Endothelial cell of umbilical vein (primary cell): Measurements from ENCODE around the gene UBTD1. TPM values are rescaled to one million over a fixed set of nuclear protein-coding genes. Genes with fewer than 3 reads are reported as not detected.
A peak's percentile ranks its signal among the peaks of the same experiment; 100 is the strongest.

Experiments used
- BruUV-seq: library from RNA; stranded (reverse); fragments of 400-500 nt; replicated peaks from 2 replicates; lab custom pipeline; 2021; lab: Mats Ljungman, UMichigan
- CTCF ChIA-PET: fragments of 300-600, 350-600 bp; sonication (Branson Sonifier 250); formaldehyde crosslinking; loops from one replicate; lab custom pipeline; 2021; ENCODE audit warnings: antibody characterized with exemption, inconsistent platforms; lab: Charles Lee
- POLR2A ChIA-PET: fragments of 300-600, 350-600 bp; sonication (Branson Sonifier 250); formaldehyde crosslinking; loops from one replicate; lab custom pipeline; 2021; ENCODE audit warnings: antibody characterized with exemption, inconsistent platforms; lab: Charles Lee
- DNase-seq: peaks from one replicate; pipeline ENCODE4 v3.0.0-alpha.2; 2011; ENCODE audit warnings: low read depth, low spot score
- FAIRE-seq: peaks from 2 replicates; lab custom pipeline; 2011; peaks lifted over from hg19 to GRCh38; lab: Jason Lieb, UNC
- H2AFZ ChIP-seq: 2 replicates; pipeline ENCODE4 v1.6.0; 2012; ENCODE audit warnings: low read depth, low read length, control low read depth, inconsistent platforms
- H3K27ac ChIP-seq: 2 replicates; pipeline ENCODE4 v1.5.1; 2011; ENCODE audit warnings: low read depth, mild to moderate bottlenecking, control low read depth, low read length, moderate library complexity; ENCODE audit not compliant: insufficient read depth
- H3K27me3 ChIP-seq, 2 experiments: 2 replicates each; pipeline versions ENCODE4 v1.6.0 to v1.6.1; 2011; ENCODE audit warnings: low read length in 2 of 2, mixed read lengths in 1 of 2; ENCODE audit not compliant: control insufficient read depth in 2 of 2, insufficient read depth in 2 of 2
- H3K36me3 ChIP-seq, 2 experiments: 2 replicates in 1 of 2; 3 replicates in 1 of 2; pipeline ENCODE4 v1.5.1; 2011; ENCODE audit warnings: low read length in 2 of 2, mild to moderate bottlenecking in 1 of 2, moderate library complexity in 1 of 2; ENCODE audit not compliant: control insufficient read depth in 2 of 2, insufficient read depth in 2 of 2; ENCODE audit errors: extremely low read depth in 1 of 2
- H3K4me1 ChIP-seq: 3 replicates; pipeline ENCODE4 v1.5.1; 2011; ENCODE audit warnings: mild to moderate bottlenecking, low read length; ENCODE audit not compliant: control insufficient read depth, insufficient read depth; ENCODE audit errors: extremely low read depth
- H3K4me2 ChIP-seq: 2 replicates; pipeline ENCODE4 v1.6.1; 2011; ENCODE audit warnings: low read length, control low read depth, mixed read lengths; ENCODE audit not compliant: insufficient read depth
- H3K4me3 ChIP-seq, 3 experiments: fragments of 200-600 bp in 1 of 3; sonication (generic), shearing (Covaris generic) in 1 of 3; replicated peaks in 1 of 3; 2 replicates each; pipeline ENCODE4 v1.5.1; 2011 to 2016; ENCODE audit warnings: control low read depth in 3 of 3, low read length in 3 of 3, mild to moderate bottlenecking in 2 of 3, inconsistent platforms in 1 of 3, low read depth in 1 of 3, moderate library complexity in 1 of 3; ENCODE audit not compliant: insufficient read depth in 1 of 3
- H3K79me2 ChIP-seq: 2 replicates; pipeline ENCODE4 v1.6.0; 2012; ENCODE audit warnings: low read length, inconsistent platforms; ENCODE audit not compliant: control insufficient read depth, insufficient read depth
- H3K9ac ChIP-seq: replicated peaks from 2 replicates; pipeline ENCODE3; 2011; ENCODE audit warnings: low read length, control low read depth; ENCODE audit not compliant: insufficient read depth; ENCODE audit errors: extremely low read depth
- H3K9me1 ChIP-seq: replicated peaks from 3 replicates; pipeline ENCODE4 v1.6.0; 2011; ENCODE audit warnings: mild to moderate bottlenecking, low read length; ENCODE audit not compliant: control insufficient read depth, insufficient read depth; ENCODE audit errors: extremely low read depth
- H3K9me3 ChIP-seq: replicated peaks from 2 replicates; pipeline ENCODE4 v1.5.1; 2012; ENCODE audit warnings: low read length, inconsistent platforms; ENCODE audit not compliant: control insufficient read depth, insufficient read depth
- H4K20me1 ChIP-seq: replicated peaks from 2 replicates; pipeline ENCODE3; 2011; ENCODE audit warnings: mild to moderate bottlenecking, low read length; ENCODE audit not compliant: control insufficient read depth, insufficient read depth; ENCODE audit errors: extremely low read depth
- CTCF ChIP-seq, 2 donors: IDR thresholded peaks; 1 replicate in 1 of 2; 2 replicates in 1 of 2; pipeline ENCODE4 v1.5.1; 2011; ENCODE audit warnings: low read length in 2 of 2, mild to moderate bottlenecking in 2 of 2, moderate library complexity in 2 of 2, control low read depth in 1 of 2, inconsistent platforms in 1 of 2, low read depth in 1 of 2; ENCODE audit not compliant: insufficient read depth in 1 of 2; ENCODE audit errors: extremely low read depth in 1 of 2
- EZH2 ChIP-seq: IDR thresholded peaks from 2 replicates; pipeline ENCODE4 v1.6.1; 2012; ENCODE audit warnings: borderline replicate concordance, low read depth, mild to moderate bottlenecking, moderate library complexity, low read length, inconsistent platforms; ENCODE audit not compliant: severe bottlenecking
- FOS ChIP-seq: IDR thresholded peaks from 2 replicates; pipeline ENCODE4 v1.6.1; 2011; ENCODE audit warnings: mild to moderate bottlenecking, low read length, moderate library complexity, borderline replicate concordance; ENCODE audit not compliant: insufficient read depth
- GATA2 ChIP-seq: IDR thresholded peaks from 2 replicates; pipeline ENCODE4 v1.7.0; 2011; ENCODE audit warnings: low read depth, mild to moderate bottlenecking, moderate library complexity, mixed read lengths, low read length; ENCODE audit not compliant: insufficient read length, insufficient read depth
- JUN ChIP-seq: IDR thresholded peaks from 2 replicates; pipeline ENCODE4 v1.6.1; 2011; ENCODE audit warnings: borderline replicate concordance, low read depth; ENCODE audit not compliant: insufficient read length, insufficient read depth
- MAX ChIP-seq: IDR thresholded peaks from 2 replicates; pipeline ENCODE4 v1.6.1; 2011; ENCODE audit not compliant: insufficient read depth, insufficient read length
- MYC ChIP-seq: IDR thresholded peaks from one replicate; pipeline ENCODE4 v1.6.1; 2011; ENCODE audit warnings: mild to moderate bottlenecking, low read depth, low read length
- POLR2A ChIP-seq: IDR thresholded peaks from 2 replicates; pipeline ENCODE4 v1.6.1; 2012; ENCODE audit warnings: low read depth, mild to moderate bottlenecking, control low read depth, low read length
- POLR2AphosphoS5 ChIP-seq: IDR thresholded peaks from 2 replicates; pipeline ENCODE4 v1.6.1; 2012; ENCODE audit warnings: low read depth, mild to moderate bottlenecking, control low read depth, low read length, moderate library complexity; ENCODE audit not compliant: insufficient read depth
- dilution Hi-C: fragments of 300-500 bp; cut with MboI; formaldehyde crosslinking; loops from one replicate; pipeline ENCODE4 v1.15.0; 2019; ENCODE audit warnings: low sequenced_read_pairs; ENCODE audit not compliant: extremely low pct_ligation_motif_present
- intact Hi-C: fragments of 100-400 bp; cut with micrococcal nuclease; formaldehyde crosslinking; loops from one replicate; pipeline ENCODE4 v1.10.0; 2022
- polyA plus RNA-seq, 4 experiments: library from polyadenylated mRNA; depleted of rRNA in 3 of 4; stranded (reverse) in 3 of 4; unstranded in 1 of 4; fragments of >200 nt; gene quantifications; 2 replicates each; pipeline versions ENCODE4 v1.2.1 to v1.2.3, GENCODE V29; 2011 to 2012; ENCODE audit warnings: missing spikeins in 1 of 4
- total RNA-seq: library from RNA; stranded (reverse); gene quantifications from 2 replicates; pipeline ENCODE4 v1.2.3, GENCODE V29; 2021

The UBTD1 gene
- total and polyA plus RNA-seq, 2 donors (not counting 3 experiments of a cell fraction or from before 2014, with no cell fraction given) = 42.6 to 63.7 TPM

- ChIA-PET CTCF (interaction anchor here (1.0 to 3.0 kb wide), 2 partner anchors 10 to 14 kb away, joined by 3 to 10 read pairs; partner anchors contain the start of gene ANKRD2), POLR2A (no interaction called here)
- DNase-seq (no peak), FAIRE-seq (no peak)
- H3K36me3 ChIP-seq = no peaks in the 10 kb centered on the region
- H3K4me2 ChIP-seq = no peak overlapping the region
- H2AFZ ChIP-seq = no peak overlapping the region
- no peaks in the 10 kb centered on the region for H3K27me3 ChIP-seq
- no peaks in the 10 kb centered on the region for H3K9me1 ChIP-seq
- intact Hi-C loops (no loop called here), dilution Hi-C loops (no loop called here)
- H3K9ac ChIP-seq = no peak overlapping the region
- no peaks in the 10 kb centered on the region for H4K20me1 ChIP-seq
- H3K27ac ChIP-seq = no peak overlapping the region
- H3K9me3 ChIP-seq = no peaks in the 10 kb centered on the region
- no peaks in the 10 kb centered on the region for H3K4me1 ChIP-seq
- TF ChIP-seq EZH2 = no peak
- TF ChIP-seq POLR2AphosphoS5 = no peak
- BruUV-seq = no TSS peak
- no peak overlapping the region for H3K4me3 ChIP-seq
- no peaks in the 10 kb centered on the region for H3K79me2 ChIP-seq
Measured at GRCh38 chr10:97582169-97582568, 83.4 kb downstream of the UBTD1 start.

- CTCF ChIA-PET = interaction anchor here (1.2 to 3.0 kb wide), 6 partner anchors 7 to 29 kb away, joined by 3 to 11 read pairs (median 8); partner anchors contain the start of gene ANKRD2
- no peak for FAIRE-seq
Measured at GRCh38 chr10:97583476-97583875, 84.8 kb downstream of the UBTD1 start.

More at GRCh38 chr10:97583476-97583875, 84.8 kb downstream of the UBTD1 start:
- Histone ChIP-seq H4K20me1 (no peaks in the 10 kb centered on the region), H3K27me3 (no peaks in the 10 kb centered on the region), H3K27ac (no peak overlapping the region), H3K9ac (no peak overlapping the region), H3K4me3 (no peak overlapping the region), H3K9me3 (no peaks in the 10 kb centered on the region), H3K9me1 (no peaks in the 10 kb centered on the region), H3K79me2 (no peaks in the 10 kb centered on the region), H3K36me3 (no peaks in the 10 kb centered on the region), H3K4me2 (no peak overlapping the region), H3K4me1 (no peaks in the 10 kb centered on the region), H2AFZ (peak overlapping the region; percentile 28)
- TF ChIP-seq JUN (no peak), POLR2A (no peak), MYC (no peak), FOS (no peak), EZH2 (no peak), GATA2 (no peak), CTCF (IDR thresholded peaks at IDR 0.05; ENCODE audit: extremely low read depth in 1 of 2, insufficient read depth in 1 of 2, low read depth in 1 of 2, low read length in 2 of 2) (no peak), POLR2AphosphoS5 (no peak), MAX (no peak)
- no TSS peak for BruUV-seq
- POLR2A ChIA-PET = no interaction called here
- dilution Hi-C loops (no loop called here), intact Hi-C loops (no loop called here)
- DNase-seq = no peak
